GM21447 (cell line): ENCODE data around the gene TBC1D4.

Source experiments
- ATAC-seq: cut with Tn5 transposase; IDR thresholded peaks from one replicate; pipeline ENCODE4 v1.9.1; 2021; ENCODE audit not compliant: unreplicated experiment

TBC1D4 gene, protein sequence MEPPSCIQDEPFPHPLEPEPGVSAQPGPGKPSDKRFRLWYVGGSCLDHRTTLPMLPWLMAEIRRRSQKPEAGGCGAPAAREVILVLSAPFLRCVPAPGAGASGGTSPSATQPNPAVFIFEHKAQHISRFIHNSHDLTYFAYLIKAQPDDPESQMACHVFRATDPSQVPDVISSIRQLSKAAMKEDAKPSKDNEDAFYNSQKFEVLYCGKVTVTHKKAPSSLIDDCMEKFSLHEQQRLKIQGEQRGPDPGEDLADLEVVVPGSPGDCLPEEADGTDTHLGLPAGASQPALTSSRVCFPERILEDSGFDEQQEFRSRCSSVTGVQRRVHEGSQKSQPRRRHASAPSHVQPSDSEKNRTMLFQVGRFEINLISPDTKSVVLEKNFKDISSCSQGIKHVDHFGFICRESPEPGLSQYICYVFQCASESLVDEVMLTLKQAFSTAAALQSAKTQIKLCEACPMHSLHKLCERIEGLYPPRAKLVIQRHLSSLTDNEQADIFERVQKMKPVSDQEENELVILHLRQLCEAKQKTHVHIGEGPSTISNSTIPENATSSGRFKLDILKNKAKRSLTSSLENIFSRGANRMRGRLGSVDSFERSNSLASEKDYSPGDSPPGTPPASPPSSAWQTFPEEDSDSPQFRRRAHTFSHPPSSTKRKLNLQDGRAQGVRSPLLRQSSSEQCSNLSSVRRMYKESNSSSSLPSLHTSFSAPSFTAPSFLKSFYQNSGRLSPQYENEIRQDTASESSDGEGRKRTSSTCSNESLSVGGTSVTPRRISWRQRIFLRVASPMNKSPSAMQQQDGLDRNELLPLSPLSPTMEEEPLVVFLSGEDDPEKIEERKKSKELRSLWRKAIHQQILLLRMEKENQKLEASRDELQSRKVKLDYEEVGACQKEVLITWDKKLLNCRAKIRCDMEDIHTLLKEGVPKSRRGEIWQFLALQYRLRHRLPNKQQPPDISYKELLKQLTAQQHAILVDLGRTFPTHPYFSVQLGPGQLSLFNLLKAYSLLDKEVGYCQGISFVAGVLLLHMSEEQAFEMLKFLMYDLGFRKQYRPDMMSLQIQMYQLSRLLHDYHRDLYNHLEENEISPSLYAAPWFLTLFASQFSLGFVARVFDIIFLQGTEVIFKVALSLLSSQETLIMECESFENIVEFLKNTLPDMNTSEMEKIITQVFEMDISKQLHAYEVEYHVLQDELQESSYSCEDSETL (N-terminal part only)

GRCh38 chr13:75482070-75482819 is at the start of gene TBC1D4:
TSS of gene TBC1D4 (minus strand) at chr13:75482169. CDS start at chr13:75481767, 402 bp downstream.
- peak; percentile 73 for ATAC-seq

DNA sequence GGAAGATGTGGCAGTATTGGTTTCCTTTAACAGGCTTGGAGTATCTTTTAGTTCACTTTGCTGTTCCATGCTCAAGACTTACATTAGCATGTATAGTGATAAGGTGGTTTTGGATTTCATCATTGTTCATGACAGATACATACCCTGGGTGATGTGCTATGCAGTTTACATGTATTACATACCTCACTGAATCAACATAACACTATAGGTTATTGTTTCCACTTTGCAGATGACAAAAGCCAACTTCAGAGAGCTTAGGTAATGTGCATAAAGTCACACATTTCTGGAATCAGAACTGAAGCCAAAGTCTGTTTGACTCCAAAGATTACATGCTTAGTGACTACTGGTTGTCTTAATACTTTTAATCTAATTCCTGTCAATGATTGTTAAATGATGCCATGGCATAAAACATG is 48.6 kb upstream of the TBC1D4 start:
- ATAC-seq: no peak

GRCh38 chr13:75521956-75522355 is 40.0 kb upstream of the TBC1D4 start:
- no peak for ATAC-seq

GRCh38 chr13:75518439-75519088 is 36.6 kb upstream of the TBC1D4 start:
- ATAC-seq: no peak

GRCh38 chr13:75514080-75514995 is 32.4 kb upstream of the TBC1D4 start:
- no peak for ATAC-seq

- ATAC-seq: no peak
These were observed 31.3 kb upstream of the TBC1D4 start for GRCh38 chr13:75513271-75513670.

DNA sequence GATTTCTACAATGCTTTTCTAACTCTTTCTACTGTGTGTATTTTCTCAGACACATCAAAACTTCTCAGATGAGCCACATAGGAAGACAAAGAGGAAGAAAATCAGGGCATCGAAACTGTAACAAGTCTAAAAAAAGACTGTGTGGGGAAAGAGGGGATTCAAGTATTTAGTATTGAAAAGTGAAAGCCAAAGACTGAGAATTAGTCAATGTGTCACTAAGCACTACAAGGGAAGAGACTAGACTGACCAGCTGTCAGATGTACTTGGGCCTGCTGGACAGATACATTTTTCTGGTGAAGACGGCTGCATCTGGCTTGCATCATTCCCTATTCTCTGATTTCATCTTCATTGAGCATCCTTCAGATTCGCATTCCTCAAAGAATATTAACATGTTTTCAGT is 30.3 kb upstream of the TBC1D4 start:
- peak; percentile 97 for ATAC-seq

DNA sequence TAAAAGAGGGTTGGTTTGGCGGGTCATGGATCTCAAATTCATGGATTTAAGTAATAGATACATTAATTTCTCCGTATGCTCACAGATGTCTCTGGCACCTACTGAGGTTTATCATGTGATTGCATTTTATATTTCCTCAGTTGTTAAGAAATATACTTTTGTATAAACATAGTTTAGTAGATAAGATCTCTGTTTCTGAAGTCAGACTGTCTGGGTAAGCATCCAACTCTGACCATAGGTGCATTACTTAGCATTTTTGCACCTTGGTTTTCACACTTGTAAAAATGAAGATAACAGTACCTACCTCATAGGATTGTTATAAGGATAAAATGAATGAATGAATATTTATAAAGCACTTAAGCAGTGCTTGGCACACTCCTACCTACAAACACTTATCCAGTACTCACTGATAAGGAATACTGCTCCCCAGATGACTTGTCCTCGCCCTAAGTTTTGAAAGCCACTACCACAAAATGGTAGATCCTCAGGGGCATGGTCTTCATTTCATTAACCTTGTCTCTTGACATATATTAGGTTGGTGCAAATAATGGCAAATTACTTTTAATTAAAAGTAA is 29.2 kb upstream of the TBC1D4 start:
- no peak for ATAC-seq

DNA sequence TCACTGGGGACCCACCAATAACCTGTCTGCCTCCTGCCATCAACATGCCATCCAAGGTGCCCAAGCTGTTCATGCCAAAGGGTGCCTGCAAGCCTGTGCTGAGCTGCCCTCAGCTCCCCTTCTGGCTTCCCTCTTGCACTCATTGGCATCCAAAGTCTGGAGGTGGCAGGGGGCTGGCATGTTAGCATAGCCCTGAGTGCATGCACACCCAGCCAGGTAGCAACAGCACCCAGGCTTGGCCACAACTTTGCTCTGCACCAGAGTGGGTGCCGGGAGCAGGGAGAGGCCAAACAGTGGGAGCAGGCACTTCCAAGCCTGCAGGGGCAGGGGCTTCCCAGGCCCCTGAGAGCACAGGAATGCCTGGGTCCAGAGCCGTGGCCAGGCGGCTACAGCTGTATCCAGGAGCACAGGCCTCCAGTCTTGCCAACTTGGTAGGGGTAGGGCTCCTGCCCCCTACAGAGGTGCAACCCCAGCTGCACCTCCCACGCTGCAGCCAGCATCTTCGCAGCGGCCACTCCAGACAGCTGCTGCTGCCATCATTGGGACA is 26.1 kb upstream of the TBC1D4 start:
- ATAC-seq: no peak

GRCh38 chr13:75507027-75508001 is 25.3 kb upstream of the TBC1D4 start:
- ATAC-seq: no peak

DNA sequence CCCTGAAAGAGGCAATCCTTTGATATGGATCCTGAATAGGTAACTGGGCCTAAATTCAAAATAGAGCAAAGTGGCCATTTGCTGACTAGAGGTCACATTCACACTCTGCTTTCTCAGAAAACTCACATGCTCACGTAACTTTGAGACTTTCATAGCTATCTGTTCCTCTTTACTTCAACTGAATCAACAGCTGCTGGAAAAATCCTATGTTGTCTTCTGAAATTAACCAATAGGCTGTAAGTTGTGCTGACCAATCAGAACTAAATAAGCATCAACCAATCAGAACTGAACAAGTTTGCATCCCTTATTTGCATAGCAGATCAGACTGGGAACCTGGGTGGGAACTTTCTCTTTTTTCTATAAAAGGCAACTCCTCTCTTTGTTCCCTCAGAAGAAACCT is 24.0 kb upstream of the TBC1D4 start:
- no peak for ATAC-seq

GRCh38 chr13:75505327-75505726 is 23.4 kb upstream of the TBC1D4 start:
- ATAC-seq: no peak

- ATAC-seq: no peak
These were observed 14.0 kb upstream of the TBC1D4 start for GRCh38 chr13:75495938-75496337.

DNA sequence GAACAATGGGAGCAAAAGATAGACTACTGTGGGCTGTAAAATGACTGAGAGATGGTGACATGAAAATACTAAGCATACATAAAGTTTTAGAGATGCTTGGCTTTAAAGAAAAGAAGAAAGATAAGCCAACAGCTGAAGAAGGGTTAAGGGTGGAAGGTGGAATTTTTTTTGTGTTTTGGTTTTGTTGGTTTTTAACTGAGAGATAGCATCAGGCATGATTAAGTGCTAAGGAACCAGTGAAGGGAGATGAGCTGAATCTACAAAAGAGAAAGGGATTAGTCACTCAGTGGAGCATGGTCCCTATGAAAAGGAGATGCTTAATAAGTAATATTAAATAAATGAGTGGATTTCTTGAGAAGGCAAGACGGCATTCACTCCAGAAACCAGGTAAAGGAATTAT is 12.5 kb upstream of the TBC1D4 start:
- ATAC-seq: no peak

GRCh38 chr13:75493156-75493555 is 11.2 kb upstream of the TBC1D4 start:
- no peak for ATAC-seq

DNA sequence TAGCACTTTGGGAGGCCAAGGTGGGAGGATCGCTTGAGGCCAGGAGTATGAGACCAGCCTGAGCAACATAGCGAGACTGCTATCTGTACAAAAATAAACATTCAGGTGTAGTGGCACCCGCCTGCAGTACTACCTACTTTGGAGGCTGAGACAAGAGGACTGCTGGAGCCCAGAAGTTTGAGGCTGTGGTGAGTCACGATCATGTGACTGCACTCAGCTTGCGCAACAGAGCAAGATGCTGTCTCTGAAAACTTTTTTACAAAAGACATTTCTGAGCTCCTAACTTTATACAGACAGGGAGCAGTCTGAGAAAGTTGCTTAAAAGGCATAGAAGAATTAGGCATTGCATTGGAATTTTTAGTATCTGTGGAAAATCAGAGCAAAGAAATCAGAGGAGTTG is 10.4 kb upstream of the TBC1D4 start:
- ATAC-seq: no peak

GRCh38 chr13:75491376-75491775 is 9.4 kb upstream of the TBC1D4 start:
- ATAC-seq: no peak
